GM12878 (cell line): ENCODE results near the gene INVS. TPM values are rescaled to one million over a fixed set of nuclear protein-coding genes. Genes with fewer than 3 reads are reported as not detected.

Experiments
- ATAC-seq: fragments of 200-7000 bp; cut with Tn5 transposase; 3 replicates; pipeline ENCODE4 v1.9.1; 2020; ENCODE audit warnings: mild to moderate bottlenecking, moderate library complexity
- BruUV-seq: library from RNA; stranded (reverse); fragments of 400-500 nt; replicated peaks from 2 replicates; lab custom pipeline; 2021; lab: Mats Ljungman, UMichigan
- CTCF ChIA-PET: fragments of 300-600 bp; sonication (Branson Sonifier 250); formaldehyde crosslinking; extraction: SDS; loops from one replicate; lab custom pipeline; 2021; ENCODE audit warnings: inconsistent platforms; lab: Yijun Ruan, JAX
- POLR2A ChIA-PET: fragments of 350-600 bp; formaldehyde crosslinking; extraction: SDS; loops from one replicate; lab custom pipeline; 2021; ENCODE audit warnings: inconsistent platforms; lab: Charles Lee
- RAD21 ChIA-PET: fragments of 300-600 bp; sonication (Branson Sonifier 250); formaldehyde crosslinking; loops from one replicate; lab custom pipeline; 2023; ENCODE audit warnings: antibody characterized with exemption; ENCODE audit not compliant: unreplicated experiment; lab: Charles Lee
- SMC1A ChIA-PET: fragments of 300-600 bp; sonication (Branson Sonifier 250); formaldehyde crosslinking; loops from one replicate; lab custom pipeline; 2023; ENCODE audit not compliant: unreplicated experiment, uncharacterized antibody; lab: Charles Lee
- DNase-seq: peaks from one replicate; pipeline ENCODE4 v3.0.0-alpha.2; 2011; ENCODE audit warnings: low read depth, low spot score
- FAIRE-seq: peaks from 3 replicates; lab custom pipeline; 2011; peaks lifted over from hg19 to GRCh38; lab: Jason Lieb, UNC
- H2AFZ ChIP-seq: 2 replicates; pipeline ENCODE4 v1.6.0; 2011; ENCODE audit warnings: low read depth, low read length, control low read depth; ENCODE audit not compliant: control insufficient read depth
- H3K27ac ChIP-seq: 2 replicates; pipeline ENCODE4 v1.5.1; 2011; ENCODE audit warnings: control low read depth; ENCODE audit not compliant: control insufficient read depth, insufficient read depth
- H3K27me3 ChIP-seq, 2 experiments: replicated peaks in 1 of 2; 2 replicates each; pipeline versions ENCODE4 v1.6.0 to v1.6.1; 2011; ENCODE audit warnings: low read length in 1 of 2; ENCODE audit not compliant: control insufficient read depth in 2 of 2, insufficient read depth in 2 of 2
- H3K36me3 ChIP-seq, 2 experiments: 2 replicates each; pipeline ENCODE4 v1.5.1; 2011; ENCODE audit warnings: low read length in 1 of 2; ENCODE audit not compliant: control insufficient read depth in 2 of 2, insufficient read depth in 2 of 2
- H3K4me1 ChIP-seq: 2 replicates; pipeline ENCODE4 v1.6.1; 2011; ENCODE audit warnings: mild to moderate bottlenecking, low read length, moderate library complexity, mixed read lengths; ENCODE audit not compliant: control insufficient read depth, insufficient read depth
- H3K4me2 ChIP-seq: 2 replicates; pipeline ENCODE4 v1.6.0; 2011; ENCODE audit warnings: control low read depth; ENCODE audit not compliant: control insufficient read depth, insufficient read depth
- H3K4me3 ChIP-seq: fragments of 200-600 bp; sonication (generic); 2 replicates; pipeline ENCODE4 v1.5.1; 2016
- H3K79me2 ChIP-seq: 2 replicates; pipeline ENCODE4 v1.6.0; 2011; ENCODE audit warnings: low read length; ENCODE audit not compliant: control insufficient read depth, insufficient read depth
- H3K9ac ChIP-seq: 2 replicates; pipeline ENCODE4 v1.8.0; 2011; ENCODE audit warnings: low read length, control low read depth, mixed read lengths; ENCODE audit not compliant: control insufficient read depth, insufficient read depth
- H3K9me3 ChIP-seq: replicated peaks from 3 replicates; pipeline ENCODE4 v1.5.1; 2011; ENCODE audit warnings: mild to moderate bottlenecking, low read length; ENCODE audit not compliant: control insufficient read depth, insufficient read depth
- H4K20me1 ChIP-seq: 2 replicates; pipeline ENCODE4 v1.6.0; 2011; ENCODE audit not compliant: control insufficient read depth, insufficient read depth
- BCL11A ChIP-seq: IDR thresholded peaks from 2 replicates; pipeline ENCODE4 v1.6.1; 2011; ENCODE audit warnings: low read depth, low read length
- CBX5 ChIP-seq: sonication (generic); IDR thresholded peaks from 2 replicates; pipeline ENCODE4 v1.6.1; 2016; ENCODE audit warnings: low read depth, moderate library complexity, mild to moderate bottlenecking, inconsistent platforms
- DPF2 ChIP-seq: fragments of 450-650 bp; IDR thresholded peaks from 2 replicates; pipeline ENCODE4 v1.6.1; 2017; ENCODE audit warnings: mild to moderate bottlenecking
- EP300 ChIP-seq, 2 experiments: fragments of 150-350 bp in 1 of 2; IDR thresholded peaks; 2 replicates each; pipeline ENCODE4 v1.6.1; 2011 to 2012; ENCODE audit warnings: low read depth in 2 of 2, low read length in 2 of 2, borderline replicate concordance in 1 of 2, improper control_type of control experiment in 1 of 2, inconsistent platforms in 1 of 2; ENCODE audit not compliant: control insufficient read depth in 1 of 2
- NFYA ChIP-seq: IDR thresholded peaks from 2 replicates; pipeline ENCODE4 v1.6.1; 2011; ENCODE audit warnings: low read depth, mild to moderate bottlenecking, low read length, improper control_type of control experiment, borderline replicate concordance
- SKIL ChIP-seq: fragments of 450-650 bp; IDR thresholded peaks from 2 replicates; pipeline ENCODE4 v1.6.1; 2017; ENCODE audit warnings: mild to moderate bottlenecking, low read depth, inconsistent platforms; ENCODE audit not compliant: poor library complexity, severe bottlenecking
- YY1 ChIP-seq: IDR thresholded peaks from 2 replicates; pipeline ENCODE4 v1.6.1; 2011; ENCODE audit warnings: low read depth, mild to moderate bottlenecking, low read length
- WGBS: methylation state at CpG from one replicate; pipeline ENCODE4 v1.1.6; 2016; ENCODE audit warnings: low lambda C conversion rate; ENCODE audit not compliant: insufficient replicate concordance, insufficient coverage; ENCODE audit errors: missing lambda C conversion rate; 5-methylcytosine and 5-hydroxymethylcytosine counted together
- in situ Hi-C: fragments of 300-500 bp; cut with MboI; formaldehyde crosslinking; loops from 9 replicates; pipeline ENCODE4 v1.14.3; 2018; ENCODE audit warnings: mixed read lengths
- intact Hi-C: fragments of 100-400 bp; cut with micrococcal nuclease; formaldehyde crosslinking; loops from one replicate; pipeline ENCODE4 v1.14.2; 2022; ENCODE audit not compliant: unreplicated experiment
- polyA plus RNA-seq, 11 experiments: library from polyadenylated mRNA; depleted of rRNA in 4 of 11; unstranded in 6 of 11; stranded (reverse) in 5 of 11; fragments of >200 nt; fragmentation: Nextera tagmentation in 4 of 11; fragmentation: Illumina TruSeq in 1 of 11; extraction: Ambion mirVana in 4 of 11; extraction: Trizol in 1 of 11; gene quantifications; 1 replicate in 1 of 11; 2 replicates in 10 of 11; pipeline versions ENCODE4 v1.2.1 to v1.2.3, GENCODE V29; 2011 to 2016; ENCODE audit warnings: inconsistent platforms in 2 of 11, missing spikeins in 2 of 11, low read depth in 1 of 11
- total RNA-seq, 4 experiments: library from RNA; depleted of rRNA in 3 of 4; stranded (reverse); fragments of >200 nt in 3 of 4; fragmentation: Illumina TruSeq in 1 of 4; extraction: Trizol in 1 of 4; gene quantifications; 2 replicates each; pipeline versions ENCODE4 v1.2.1 to v1.2.3, GENCODE V29; 2013 to 2021
- TF ChIP-seq, protein P1 (sequence below): fragments of 450-650 bp; IDR thresholded peaks from 2 replicates; pipeline ENCODE4 v1.6.1; 2017; ENCODE audit warnings: mild to moderate bottlenecking, moderate library complexity
- TF ChIP-seq, protein P2 (sequence below): fragments of 150-350 bp; IDR thresholded peaks from 2 replicates; pipeline ENCODE4 v1.6.1; 2016; ENCODE audit warnings: low read depth, low read length

The INVS gene
- total and polyA plus RNA-seq, 10 of the 15 experiments (the other 5 are each of a cell fraction or from before 2014, with no cell fraction given), result 0.93 to 20.8 (median 13.2) TPM

DNA sequence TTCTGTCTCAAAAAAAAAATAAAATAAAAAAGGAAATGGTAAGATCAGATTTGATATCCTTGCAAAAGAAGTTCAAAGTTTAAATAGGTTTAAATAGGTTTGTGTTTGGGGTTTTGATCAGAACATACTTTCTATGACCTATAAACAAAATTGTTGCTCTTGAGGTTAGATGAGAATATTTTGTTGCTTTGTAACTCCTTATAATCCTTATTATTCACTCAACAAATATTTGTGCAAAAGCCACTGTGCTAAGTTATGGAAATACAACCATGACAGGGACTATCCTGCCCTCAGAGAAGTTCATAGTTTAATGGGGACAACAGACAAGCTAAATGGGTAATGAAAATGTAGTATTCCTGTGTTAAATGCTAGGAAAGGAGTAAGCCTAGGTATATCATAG, 71.5 kb downstream of the INVS start (continued):
- TF ChIP-seq, protein P1, sequence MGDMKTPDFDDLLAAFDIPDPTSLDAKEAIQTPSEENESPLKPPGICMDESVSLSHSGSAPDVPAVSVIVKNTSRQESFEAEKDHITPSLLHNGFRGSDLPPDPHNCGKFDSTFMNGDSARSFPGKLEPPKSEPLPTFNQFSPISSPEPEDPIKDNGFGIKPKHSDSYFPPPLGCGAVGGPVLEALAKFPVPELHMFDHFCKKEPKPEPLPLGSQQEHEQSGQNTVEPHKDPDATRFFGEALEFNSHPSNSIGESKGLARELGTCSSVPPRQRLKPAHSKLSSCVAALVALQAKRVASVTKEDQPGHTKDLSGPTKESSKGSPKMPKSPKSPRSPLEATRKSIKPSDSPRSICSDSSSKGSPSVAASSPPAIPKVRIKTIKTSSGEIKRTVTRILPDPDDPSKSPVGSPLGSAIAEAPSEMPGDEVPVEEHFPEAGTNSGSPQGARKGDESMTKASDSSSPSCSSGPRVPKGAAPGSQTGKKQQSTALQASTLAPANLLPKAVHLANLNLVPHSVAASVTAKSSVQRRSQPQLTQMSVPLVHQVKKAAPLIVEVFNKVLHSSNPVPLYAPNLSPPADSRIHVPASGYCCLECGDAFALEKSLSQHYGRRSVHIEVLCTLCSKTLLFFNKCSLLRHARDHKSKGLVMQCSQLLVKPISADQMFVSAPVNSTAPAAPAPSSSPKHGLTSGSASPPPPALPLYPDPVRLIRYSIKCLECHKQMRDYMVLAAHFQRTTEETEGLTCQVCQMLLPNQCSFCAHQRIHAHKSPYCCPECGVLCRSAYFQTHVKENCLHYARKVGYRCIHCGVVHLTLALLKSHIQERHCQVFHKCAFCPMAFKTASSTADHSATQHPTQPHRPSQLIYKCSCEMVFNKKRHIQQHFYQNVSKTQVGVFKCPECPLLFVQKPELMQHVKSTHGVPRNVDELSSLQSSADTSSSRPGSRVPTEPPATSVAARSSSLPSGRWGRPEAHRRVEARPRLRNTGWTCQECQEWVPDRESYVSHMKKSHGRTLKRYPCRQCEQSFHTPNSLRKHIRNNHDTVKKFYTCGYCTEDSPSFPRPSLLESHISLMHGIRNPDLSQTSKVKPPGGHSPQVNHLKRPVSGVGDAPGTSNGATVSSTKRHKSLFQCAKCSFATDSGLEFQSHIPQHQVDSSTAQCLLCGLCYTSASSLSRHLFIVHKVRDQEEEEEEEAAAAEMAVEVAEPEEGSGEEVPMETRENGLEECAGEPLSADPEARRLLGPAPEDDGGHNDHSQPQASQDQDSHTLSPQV, result no peak

DNA sequence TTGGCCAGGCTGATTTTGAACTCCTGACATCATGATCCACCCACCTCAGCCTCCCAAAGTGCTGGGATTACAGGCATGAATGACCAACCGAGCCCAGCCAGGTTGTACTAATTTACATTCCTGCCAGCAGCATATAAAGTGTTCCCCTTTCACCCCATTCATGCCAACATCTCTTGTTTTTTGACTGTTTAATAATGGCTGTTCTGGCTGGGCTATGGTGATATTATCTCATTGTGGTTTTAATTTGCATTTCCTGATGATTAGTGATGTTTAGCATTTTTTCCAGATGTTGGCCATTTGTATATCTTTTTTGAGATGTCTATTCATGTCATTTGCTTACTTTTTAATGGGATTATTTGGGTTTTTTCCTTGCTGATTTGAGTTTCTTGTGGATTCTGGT, 87.3 kb downstream of the INVS start:
- Histone ChIP-seq H3K27me3 (no peaks in the 10 kb centered on the region), H3K79me2 (no peaks in the 10 kb centered on the region), H4K20me1 (no peaks in the 10 kb centered on the region)
- ATAC-seq, result no peak
- TF ChIP-seq EP300 (IDR thresholded peaks at IDR 0.05; ENCODE audit: borderline replicate concordance in 1 of 2, control insufficient read depth in 1 of 2, low read depth in 2 of 2, low read length in 2 of 2) (no peak), YY1 (no peak), DPF2 (no peak), CBX5 (no peak), SKIL (no peak), BCL11A (no peak), NFYA (no peak)
- TF ChIP-seq, protein P2, sequence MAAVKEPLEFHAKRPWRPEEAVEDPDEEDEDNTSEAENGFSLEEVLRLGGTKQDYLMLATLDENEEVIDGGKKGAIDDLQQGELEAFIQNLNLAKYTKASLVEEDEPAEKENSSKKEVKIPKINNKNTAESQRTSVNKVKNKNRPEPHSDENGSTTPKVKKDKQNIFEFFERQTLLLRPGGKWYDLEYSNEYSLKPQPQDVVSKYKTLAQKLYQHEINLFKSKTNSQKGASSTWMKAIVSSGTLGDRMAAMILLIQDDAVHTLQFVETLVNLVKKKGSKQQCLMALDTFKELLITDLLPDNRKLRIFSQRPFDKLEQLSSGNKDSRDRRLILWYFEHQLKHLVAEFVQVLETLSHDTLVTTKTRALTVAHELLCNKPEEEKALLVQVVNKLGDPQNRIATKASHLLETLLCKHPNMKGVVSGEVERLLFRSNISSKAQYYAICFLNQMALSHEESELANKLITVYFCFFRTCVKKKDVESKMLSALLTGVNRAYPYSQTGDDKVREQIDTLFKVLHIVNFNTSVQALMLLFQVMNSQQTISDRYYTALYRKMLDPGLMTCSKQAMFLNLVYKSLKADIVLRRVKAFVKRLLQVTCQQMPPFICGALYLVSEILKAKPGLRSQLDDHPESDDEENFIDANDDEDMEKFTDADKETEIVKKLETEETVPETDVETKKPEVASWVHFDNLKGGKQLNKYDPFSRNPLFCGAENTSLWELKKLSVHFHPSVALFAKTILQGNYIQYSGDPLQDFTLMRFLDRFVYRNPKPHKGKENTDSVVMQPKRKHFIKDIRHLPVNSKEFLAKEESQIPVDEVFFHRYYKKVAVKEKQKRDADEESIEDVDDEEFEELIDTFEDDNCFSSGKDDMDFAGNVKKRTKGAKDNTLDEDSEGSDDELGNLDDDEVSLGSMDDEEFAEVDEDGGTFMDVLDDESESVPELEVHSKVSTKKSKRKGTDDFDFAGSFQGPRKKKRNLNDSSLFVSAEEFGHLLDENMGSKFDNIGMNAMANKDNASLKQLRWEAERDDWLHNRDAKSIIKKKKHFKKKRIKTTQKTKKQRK, result no peak
- TF ChIP-seq, all 136 proteins: peak for 0
- intact Hi-C loops (no loop called here), in situ Hi-C loops (no loop called here)
- no peaks in the 10 kb centered on the region for H3K36me3 ChIP-seq
- H3K4me2 ChIP-seq, result no peak overlapping the region
- H3K4me1 ChIP-seq, result no peaks in the 10 kb centered on the region
- no peak for FAIRE-seq
- no peak overlapping the region for H3K27ac ChIP-seq
- H3K9ac ChIP-seq, result no peak overlapping the region
- DNase-seq, result no peak
- 0% methylated on average over 1 of the region's 1 CpG for WGBS
- H3K4me3 ChIP-seq, result no peak overlapping the region
- RAD21 ChIA-PET, result no interaction called here
- H3K9me3 ChIP-seq, result peaks cover 3% of the 10 kb centered on the region; the same call in 2 of the 3 replicates
- no TSS peak for BruUV-seq
- POLR2A ChIA-PET, result no interaction called here
- no peak overlapping the region for H2AFZ ChIP-seq
- SMC1A ChIA-PET, result no interaction called here
- CTCF ChIA-PET, result no interaction called here
